AG04450 (cell line): ENCODE measurements around the gene SLC35F3. TPM values are rescaled to one million over a fixed set of nuclear protein-coding genes. Genes with fewer than 3 reads are reported as not detected.

Source experiments
- CTCF ChIA-PET: fragments of 300-600, 350-600 bp; formaldehyde crosslinking; extraction: SDS; loops from one replicate; lab custom pipeline; 2022; ENCODE audit warnings: antibody characterized with exemption, inconsistent platforms; lab: Charles Lee
- POLR2A ChIA-PET: fragments of 350-600 bp; formaldehyde crosslinking; extraction: SDS; loops from one replicate; lab custom pipeline; 2021; ENCODE audit warnings: antibody characterized with exemption, inconsistent platforms; lab: Yijun Ruan, JAX
- DNase-seq: peaks from one replicate; pipeline ENCODE4 v3.0.0-alpha.2; 2011; ENCODE audit warnings: low read depth, low spot score
- H3K27ac ChIP-seq: one replicate; pipeline ENCODE4 v1.5.1; 2012; ENCODE audit warnings: low read depth, low read length, control low read depth
- H3K27me3 ChIP-seq: one replicate; pipeline ENCODE4 v1.6.0; 2012; ENCODE audit warnings: low read length; ENCODE audit not compliant: control insufficient read depth, insufficient read depth
- H3K4me3 ChIP-seq: 2 replicates; pipeline ENCODE4 v1.5.1; 2011; ENCODE audit warnings: mild to moderate bottlenecking, low read depth, low read length, control low read depth
- H3K9me3 ChIP-seq: 2 replicates; pipeline ENCODE4 v1.5.1; 2012; ENCODE audit warnings: low read length; ENCODE audit not compliant: control insufficient read depth, insufficient read depth
- CTCF ChIP-seq: IDR thresholded peaks from 2 replicates; pipeline ENCODE4 v1.5.1; 2011; ENCODE audit warnings: low read depth, low read length, control low read depth, inconsistent platforms
- polyA plus RNA-seq: library from polyadenylated mRNA; depleted of rRNA; stranded (reverse); fragments of >200 nt; gene quantifications from 2 replicates; pipeline ENCODE4 v1.2.3, GENCODE V29; 2011

The SLC35F3 gene
- polyA plus RNA-seq, 1 experiment: 0.04 TPM

DNA sequence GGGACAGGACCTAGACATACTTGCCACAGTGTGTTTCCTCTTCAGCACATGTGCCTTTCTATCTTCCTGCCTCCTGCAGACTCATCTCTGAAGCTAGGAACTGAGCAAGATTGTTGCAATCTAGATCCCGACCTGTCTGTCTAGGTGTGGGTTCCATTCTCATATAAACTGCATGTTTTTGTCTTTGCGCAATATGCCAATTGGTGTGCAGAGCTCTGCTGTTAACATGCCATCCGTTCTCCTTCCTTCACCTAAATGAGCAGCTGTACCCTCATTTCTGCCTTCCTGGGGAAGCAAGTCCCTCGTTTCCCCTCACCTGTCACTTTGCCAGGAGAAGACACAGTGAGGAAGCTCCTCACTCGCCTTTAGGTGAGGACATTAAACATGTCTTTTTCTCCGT is 55.5 kb downstream of the SLC35F3 start:
- no peaks in the 10 kb centered on the region for H3K27me3 ChIP-seq
- no peak for TF ChIP-seq CTCF
- peaks cover 48% of the 10 kb centered on the region for H3K9me3 ChIP-seq
- no peak for DNase-seq
- H3K4me3 ChIP-seq: no peak overlapping the region
- ChIA-PET CTCF (no interaction called here), POLR2A (no interaction called here)
- no peak overlapping the region for H3K27ac ChIP-seq

GRCh38 chr1:233960386-233960785 is 55.9 kb downstream of the SLC35F3 start:
- TF ChIP-seq CTCF: no peak
- no peak overlapping the region for H3K4me3 ChIP-seq
- no peak overlapping the region for H3K27ac ChIP-seq
- ChIA-PET CTCF (no interaction called here), POLR2A (no interaction called here)
- peaks cover 45% of the 10 kb centered on the region for H3K9me3 ChIP-seq
- DNase-seq: no peak
- no peaks in the 10 kb centered on the region for H3K27me3 ChIP-seq

DNA sequence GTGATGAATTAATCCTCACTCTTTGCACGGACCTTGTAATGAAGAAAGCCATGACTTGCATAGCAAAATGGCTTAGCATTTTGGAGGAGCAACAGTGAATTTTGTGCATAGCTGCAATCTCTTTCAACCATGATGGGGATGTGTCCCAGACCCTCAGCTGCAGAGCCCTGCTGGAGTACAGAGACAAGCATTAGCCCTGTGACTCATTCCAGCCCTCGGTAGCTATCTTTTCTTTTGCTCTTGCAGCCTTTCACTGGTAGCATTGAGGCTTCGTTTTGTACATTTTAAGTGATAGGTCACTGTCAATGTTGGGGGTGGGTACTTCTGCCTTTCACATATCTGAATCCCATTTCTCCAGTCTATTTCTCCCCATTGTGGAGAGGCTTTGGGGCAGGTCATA is 58.4 kb downstream of the SLC35F3 start:
- no peak for TF ChIP-seq CTCF
- no peak overlapping the region for H3K27ac ChIP-seq
- CTCF ChIA-PET: no interaction called here
- H3K4me3 ChIP-seq: no peak overlapping the region
- POLR2A ChIA-PET: no interaction called here
- no peaks in the 10 kb centered on the region for H3K27me3 ChIP-seq
- peaks cover 31% of the 10 kb centered on the region for H3K9me3 ChIP-seq
- no peak for DNase-seq

DNA sequence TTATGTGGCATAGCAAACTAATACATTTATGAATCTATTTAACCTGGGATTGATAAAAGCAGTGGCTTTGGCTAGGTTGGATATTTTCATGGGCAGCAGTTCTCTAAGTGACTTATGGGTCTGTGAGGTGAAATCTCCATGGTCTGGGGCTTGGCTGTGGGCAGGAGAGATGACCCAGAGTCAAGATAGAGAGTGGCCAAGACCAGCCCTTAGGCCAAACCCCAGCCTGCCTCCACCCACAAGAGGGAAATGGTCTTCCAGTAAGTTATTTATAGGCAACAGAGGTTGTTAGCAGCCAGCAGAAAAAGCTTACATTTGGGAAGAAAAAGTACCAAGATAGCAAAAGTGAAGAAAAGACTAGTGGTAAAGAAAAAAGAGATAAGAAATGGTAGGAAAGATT is 61.4 kb downstream of the SLC35F3 start:
- POLR2A ChIA-PET: no interaction called here
- CTCF ChIA-PET: no interaction called here
- DNase-seq: no peak
- TF ChIP-seq CTCF: no peak
- H3K27ac ChIP-seq: no peak overlapping the region
- no peak overlapping the region for H3K4me3 ChIP-seq
- H3K9me3 ChIP-seq: peaks cover 39% of the 10 kb centered on the region
- no peaks in the 10 kb centered on the region for H3K27me3 ChIP-seq

DNA sequence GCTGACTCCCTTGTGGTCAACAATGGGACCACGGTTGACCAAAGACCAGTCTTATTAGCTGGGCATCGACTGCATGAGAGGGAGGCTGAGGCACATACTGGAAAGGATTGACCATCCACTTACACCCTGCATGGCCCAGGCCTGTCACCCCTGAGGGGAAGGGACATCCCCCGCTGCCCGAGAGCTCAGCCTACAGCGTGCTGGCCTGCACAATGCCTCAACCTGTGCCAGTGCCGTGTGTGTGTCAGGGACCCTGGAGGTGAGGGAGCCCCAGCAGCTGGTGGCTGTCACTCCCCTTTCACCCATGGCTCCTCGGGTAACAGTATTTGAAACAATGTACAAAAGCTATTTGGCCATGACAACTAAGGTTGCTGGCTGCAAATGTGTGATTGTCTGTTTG is 67.3 kb downstream of the SLC35F3 start:
- no peak for TF ChIP-seq CTCF
- Histone ChIP-seq H3K27me3 (no peaks in the 10 kb centered on the region), H3K4me3 (no peak overlapping the region), H3K27ac (no peak overlapping the region), H3K9me3 (peaks cover 31% of the 10 kb centered on the region)
- ChIA-PET CTCF (no interaction called here), POLR2A (no interaction called here)
- no peak for DNase-seq
